RWPE1 (cell line): ENCODE measurements around the gene PPP2R2B.

ENCODE experiments used
- CTCF ChIA-PET: fragments of 350-600 bp; sonication (Branson Sonifier 250); formaldehyde crosslinking; extraction: SDS; loops from one replicate; lab custom pipeline; 2021; lab: Yijun Ruan, JAX
- POLR2A ChIA-PET: fragments of 400-600 bp; formaldehyde crosslinking; extraction: SDS; loops from one replicate; lab custom pipeline; 2020; ENCODE audit warnings: antibody characterized with exemption; ENCODE audit not compliant: low non-redundant PET; lab: Yijun Ruan, JAX
- DNase-seq: peaks from one replicate; pipeline ENCODE4 v3.0.0; 2012; ENCODE audit warnings: low spot score
- H3K27ac ChIP-seq: fragments of 450-650 bp; 2 replicates; pipeline ENCODE4 v1.5.1; 2017
- TF ChIP-seq, protein P1 (sequence below): fragments of 450-650 bp; conservative IDR thresholded peaks from 2 replicates; pipeline ENCODE4 v1.5.1; 2017; ENCODE audit warnings: low read depth, mild to moderate bottlenecking

The PPP2R2B gene

DNA sequence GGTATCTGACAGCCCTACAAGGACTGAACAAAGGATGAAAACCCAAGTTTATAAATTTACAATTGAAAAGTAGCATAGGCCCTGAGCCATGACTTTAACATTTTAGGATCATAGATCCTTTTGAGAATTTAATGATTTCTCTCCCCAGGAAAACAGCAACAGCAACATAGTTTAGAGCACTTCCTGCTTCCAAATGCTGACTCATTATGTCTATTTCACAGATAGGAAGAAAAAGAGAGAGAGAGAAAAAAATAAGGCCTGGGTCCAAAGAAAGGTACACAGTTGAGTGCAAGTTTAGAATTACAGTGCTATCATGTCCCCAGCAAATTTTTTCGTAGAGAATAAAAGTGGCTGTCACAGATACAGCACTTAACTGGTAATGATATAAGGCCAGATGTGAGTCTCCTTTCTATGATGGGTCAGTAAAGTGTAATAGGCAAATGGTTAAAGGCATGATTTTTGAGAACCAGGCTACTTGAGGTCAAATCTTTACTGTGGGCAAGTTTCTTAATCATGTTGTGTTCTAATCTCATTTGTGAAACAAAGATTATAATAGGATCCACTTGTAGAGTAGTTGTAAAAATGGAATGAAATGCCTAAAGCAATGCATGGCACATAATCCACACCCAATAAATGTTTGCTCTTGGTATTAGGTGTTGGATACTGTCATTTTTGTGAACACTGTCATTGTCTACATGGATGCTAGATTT, 12.3 kb upstream of the PPP2R2B start:
- no peak overlapping the region for H3K27ac ChIP-seq
- CTCF ChIA-PET = no interaction called here
- TF ChIP-seq, protein P1, sequence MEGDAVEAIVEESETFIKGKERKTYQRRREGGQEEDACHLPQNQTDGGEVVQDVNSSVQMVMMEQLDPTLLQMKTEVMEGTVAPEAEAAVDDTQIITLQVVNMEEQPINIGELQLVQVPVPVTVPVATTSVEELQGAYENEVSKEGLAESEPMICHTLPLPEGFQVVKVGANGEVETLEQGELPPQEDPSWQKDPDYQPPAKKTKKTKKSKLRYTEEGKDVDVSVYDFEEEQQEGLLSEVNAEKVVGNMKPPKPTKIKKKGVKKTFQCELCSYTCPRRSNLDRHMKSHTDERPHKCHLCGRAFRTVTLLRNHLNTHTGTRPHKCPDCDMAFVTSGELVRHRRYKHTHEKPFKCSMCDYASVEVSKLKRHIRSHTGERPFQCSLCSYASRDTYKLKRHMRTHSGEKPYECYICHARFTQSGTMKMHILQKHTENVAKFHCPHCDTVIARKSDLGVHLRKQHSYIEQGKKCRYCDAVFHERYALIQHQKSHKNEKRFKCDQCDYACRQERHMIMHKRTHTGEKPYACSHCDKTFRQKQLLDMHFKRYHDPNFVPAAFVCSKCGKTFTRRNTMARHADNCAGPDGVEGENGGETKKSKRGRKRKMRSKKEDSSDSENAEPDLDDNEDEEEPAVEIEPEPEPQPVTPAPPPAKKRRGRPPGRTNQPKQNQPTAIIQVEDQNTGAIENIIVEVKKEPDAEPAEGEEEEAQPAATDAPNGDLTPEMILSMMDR = no peak
- POLR2A ChIA-PET = no interaction called here
- DNase-seq = no peak

DNA sequence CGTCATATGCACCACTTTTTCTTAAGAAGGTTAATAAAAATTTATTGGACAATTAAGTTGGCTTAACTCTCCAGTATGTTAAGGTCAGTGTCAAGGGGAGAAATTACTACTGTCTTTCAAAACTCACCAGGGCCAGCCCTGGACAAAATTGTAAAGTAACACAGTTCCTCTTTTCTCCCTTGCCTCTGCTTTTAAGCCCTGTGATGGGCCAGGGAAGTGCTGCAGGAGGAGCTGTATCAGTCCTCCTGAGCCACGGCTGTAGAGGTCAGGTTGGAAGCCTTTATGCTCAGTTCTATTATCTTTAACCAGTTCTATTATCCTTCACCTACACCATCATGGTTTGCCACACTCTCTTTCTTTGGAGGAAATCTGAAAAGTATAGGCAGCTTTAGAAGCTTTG, 11.5 kb upstream of the PPP2R2B start:
- ChIA-PET CTCF (no interaction called here), POLR2A (no interaction called here)
- no peak overlapping the region for H3K27ac ChIP-seq
- TF ChIP-seq, protein P1 = no peak
- DNase-seq = no peak

DNA sequence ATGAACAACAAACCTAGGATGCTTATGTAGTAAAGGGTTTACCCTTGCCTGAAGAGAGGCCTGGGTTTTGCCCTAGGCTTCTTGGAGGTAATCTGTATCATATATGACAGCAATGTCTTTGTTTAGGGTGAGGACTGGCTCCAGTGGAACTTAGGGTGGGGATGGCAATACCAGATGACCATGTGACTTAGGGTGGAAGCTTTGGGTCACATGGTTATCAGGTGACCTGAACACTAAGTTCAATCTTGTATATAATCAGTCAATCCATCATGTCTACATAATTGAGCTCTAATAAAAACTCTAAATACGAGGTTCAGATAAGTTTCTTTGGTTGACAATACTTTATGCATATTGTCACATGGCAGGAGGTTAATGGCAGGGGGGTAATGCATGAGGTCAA, 10.6 kb upstream of the PPP2R2B start:
- no peak overlapping the region for H3K27ac ChIP-seq
- POLR2A ChIA-PET = no interaction called here
- CTCF ChIA-PET = no interaction called here
- TF ChIP-seq, protein P1 = no peak
- DNase-seq = no peak

DNA sequence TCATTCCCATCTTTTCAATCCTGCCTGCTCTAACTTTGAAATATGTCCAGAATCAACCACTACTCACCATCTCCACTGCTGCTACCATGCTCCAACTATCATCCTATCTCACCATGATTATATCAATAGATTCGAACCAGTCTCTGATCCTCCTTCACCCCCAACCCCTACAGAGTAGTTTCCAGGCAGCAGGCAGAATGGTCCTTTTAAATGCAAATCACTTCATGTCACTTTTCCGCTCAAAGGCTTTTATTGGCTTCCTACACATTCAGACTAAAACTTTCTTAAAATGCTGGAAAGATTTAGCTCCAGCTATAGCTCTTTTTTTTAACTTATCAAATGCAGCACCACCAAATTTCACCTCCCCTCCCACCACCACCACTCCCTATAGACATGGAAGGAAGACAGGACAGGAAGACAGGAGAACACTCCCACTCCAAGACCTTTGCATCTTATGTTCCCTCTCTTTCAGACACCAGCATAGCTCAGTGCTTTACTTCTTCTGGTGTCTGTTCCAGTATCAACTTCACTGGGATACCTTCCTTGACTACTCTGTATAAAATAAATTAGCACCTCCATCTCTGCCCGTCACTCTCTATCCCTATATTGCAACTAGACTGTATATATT, 9.9 kb upstream of the PPP2R2B start:
- ChIA-PET CTCF (interaction anchor here (0.6 kb wide), 2 partner anchors 158 to 461 kb away, joined by 3 read pairs; no protein-coding TSS in a partner anchor), POLR2A (no interaction called here)
- no peak overlapping the region for H3K27ac ChIP-seq
- no peak for DNase-seq
- TF ChIP-seq, protein P1 = no peak

DNA sequence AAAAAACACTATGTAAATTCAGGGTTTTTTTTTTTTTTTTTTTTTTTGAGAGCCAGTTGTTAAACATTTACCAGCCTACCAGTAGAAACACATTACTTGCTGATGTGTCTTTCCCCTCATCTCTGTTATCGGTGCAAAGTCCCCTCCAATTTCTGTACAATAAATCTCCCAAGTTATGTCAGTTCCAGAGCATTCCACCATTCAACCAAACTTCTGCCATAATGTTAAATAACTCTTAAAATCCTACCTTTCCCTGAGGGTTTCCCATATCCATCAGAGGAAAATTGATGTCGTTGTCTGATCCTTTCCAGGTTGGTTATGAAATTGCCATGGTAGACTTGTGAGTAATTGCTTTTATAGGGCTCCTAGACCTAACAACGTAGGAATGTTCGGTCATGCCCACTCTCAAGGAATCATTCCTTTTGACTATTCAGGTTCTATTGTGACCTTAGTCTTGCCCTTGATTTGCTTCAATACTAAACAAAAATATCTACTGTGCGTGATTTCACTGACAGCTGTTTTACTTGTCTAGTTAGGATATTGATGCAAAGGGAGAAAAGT, 5.6 kb upstream of the PPP2R2B start:
- TF ChIP-seq, protein P1 = no peak
- ChIA-PET POLR2A (no interaction called here), CTCF (interaction anchor here (0.6 kb wide), 1 partner anchor 346 kb away, joined by 7 read pairs; no protein-coding TSS in a partner anchor)
- peak; percentile 42 for DNase-seq
- no peak overlapping the region for H3K27ac ChIP-seq

DNA sequence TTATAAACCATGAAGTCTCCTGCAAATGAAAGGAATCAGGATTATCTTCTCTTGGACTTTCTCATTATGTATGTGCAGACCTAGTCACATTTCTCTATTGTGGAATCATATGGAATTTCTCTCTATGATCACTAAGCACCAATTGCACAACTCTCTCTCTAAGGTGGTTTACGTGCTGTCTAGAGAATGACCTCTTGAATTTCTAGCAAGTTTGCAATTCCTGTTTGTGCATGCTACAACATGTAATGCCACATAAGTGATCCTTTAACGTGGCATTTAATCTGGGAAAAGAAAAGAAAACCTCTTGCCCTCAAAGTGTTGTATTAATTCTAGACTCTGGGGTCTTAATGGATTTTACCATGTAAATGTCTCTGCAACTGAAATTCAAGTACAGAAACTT, 5.0 kb upstream of the PPP2R2B start:
- no peak overlapping the region for H3K27ac ChIP-seq
- DNase-seq = peak; percentile 69
- TF ChIP-seq, protein P1 = no peak
- CTCF ChIA-PET = interaction anchor here (0.6 kb wide), 1 partner anchor 345 kb away, joined by 7 read pairs; no protein-coding TSS in a partner anchor
- POLR2A ChIA-PET = no interaction called here
